Measurements from ENCODE around the gene ZNF729. TPM values are rescaled to one million over a fixed set of nuclear protein-coding genes. Genes with fewer than 3 reads are reported as not detected.
"Not testable (repeated sequence)": the region's sequence is repeated elsewhere in the genome, so short reads cannot be mapped to it uniquely, and the experiment has no call there.

ZNF729 gene
- total and polyA plus RNA-seq, 2 experiments from 2014 or later = not detected

DNA sequence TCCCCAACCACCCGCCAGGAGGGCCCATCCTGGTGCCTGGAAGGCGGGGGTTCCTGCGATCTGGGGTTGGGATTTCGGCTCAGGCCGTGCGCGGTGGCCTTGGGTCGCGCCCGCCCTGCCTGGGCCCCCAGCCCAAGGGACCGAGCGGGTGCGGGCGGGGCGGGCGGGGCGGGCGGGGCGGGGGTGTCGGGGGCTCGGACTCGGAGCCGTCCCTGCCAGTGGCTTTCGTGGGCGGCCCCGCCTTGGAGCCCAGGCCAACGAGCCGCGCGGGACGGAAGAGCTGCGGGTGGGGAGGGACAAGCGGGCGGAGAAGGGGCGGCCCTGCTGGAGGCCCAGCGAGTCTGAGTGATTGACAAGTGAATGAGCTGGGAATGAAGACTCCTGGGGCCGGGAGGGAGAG lies 24.6 kb upstream of the ZNF729 start:
- Histone ChIP-seq H3K27me3 (no peaks in the 10 kb centered on the region), H3K9me3 (ENCODE audit: low read depth) (peaks cover 3% of the 10 kb centered on the region), H3K4me1 (ENCODE audit: low read depth) (no peaks in the 10 kb centered on the region), H3K4me3 (no peak overlapping the region), H3K36me3 (no peaks in the 10 kb centered on the region), H3K27ac (no peak overlapping the region)
- DNase-seq (ENCODE audit: low read depth in 1 of 2, low spot score in 1 of 2) = no peak
- TF ChIP-seq, protein P1, sequence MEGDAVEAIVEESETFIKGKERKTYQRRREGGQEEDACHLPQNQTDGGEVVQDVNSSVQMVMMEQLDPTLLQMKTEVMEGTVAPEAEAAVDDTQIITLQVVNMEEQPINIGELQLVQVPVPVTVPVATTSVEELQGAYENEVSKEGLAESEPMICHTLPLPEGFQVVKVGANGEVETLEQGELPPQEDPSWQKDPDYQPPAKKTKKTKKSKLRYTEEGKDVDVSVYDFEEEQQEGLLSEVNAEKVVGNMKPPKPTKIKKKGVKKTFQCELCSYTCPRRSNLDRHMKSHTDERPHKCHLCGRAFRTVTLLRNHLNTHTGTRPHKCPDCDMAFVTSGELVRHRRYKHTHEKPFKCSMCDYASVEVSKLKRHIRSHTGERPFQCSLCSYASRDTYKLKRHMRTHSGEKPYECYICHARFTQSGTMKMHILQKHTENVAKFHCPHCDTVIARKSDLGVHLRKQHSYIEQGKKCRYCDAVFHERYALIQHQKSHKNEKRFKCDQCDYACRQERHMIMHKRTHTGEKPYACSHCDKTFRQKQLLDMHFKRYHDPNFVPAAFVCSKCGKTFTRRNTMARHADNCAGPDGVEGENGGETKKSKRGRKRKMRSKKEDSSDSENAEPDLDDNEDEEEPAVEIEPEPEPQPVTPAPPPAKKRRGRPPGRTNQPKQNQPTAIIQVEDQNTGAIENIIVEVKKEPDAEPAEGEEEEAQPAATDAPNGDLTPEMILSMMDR (IDR thresholded peaks at IDR 0.05; ENCODE audit: low read depth, low read length) = no peak

DNA sequence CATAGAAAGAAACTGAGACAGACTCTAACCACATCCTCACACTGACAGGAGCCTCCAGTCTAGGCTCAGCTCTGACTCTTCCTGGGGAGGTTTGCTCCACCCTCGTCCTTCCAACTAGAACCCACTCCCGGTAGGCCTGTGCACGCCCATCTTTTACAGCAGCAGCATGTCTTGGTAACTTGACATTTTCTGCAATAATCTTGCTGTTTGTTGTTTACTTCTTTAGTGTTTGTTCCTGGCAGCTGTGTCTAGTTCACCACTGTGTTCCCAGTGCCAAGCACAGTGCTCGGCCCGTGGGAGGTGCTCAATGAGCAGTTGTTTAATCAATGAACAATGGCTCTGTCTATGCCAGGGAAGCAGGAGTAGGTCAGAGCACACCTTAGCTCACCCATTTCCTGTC lies 23.1 kb upstream of the ZNF729 start:
- no peak for DNase-seq (ENCODE audit: low read depth in 1 of 2, low spot score in 1 of 2)
- no peak overlapping the region for H3K4me3 ChIP-seq
- H3K9me3 ChIP-seq (ENCODE audit: low read depth) = peaks cover 3% of the 10 kb centered on the region
- H3K36me3 ChIP-seq = no peaks in the 10 kb centered on the region
- TF ChIP-seq, protein P1 (IDR thresholded peaks at IDR 0.05; ENCODE audit: low read depth, low read length) = no peak
- no peaks in the 10 kb centered on the region for H3K4me1 ChIP-seq (ENCODE audit: low read depth)
- H3K27me3 ChIP-seq = no peaks in the 10 kb centered on the region
- H3K27ac ChIP-seq = no peak overlapping the region

DNA sequence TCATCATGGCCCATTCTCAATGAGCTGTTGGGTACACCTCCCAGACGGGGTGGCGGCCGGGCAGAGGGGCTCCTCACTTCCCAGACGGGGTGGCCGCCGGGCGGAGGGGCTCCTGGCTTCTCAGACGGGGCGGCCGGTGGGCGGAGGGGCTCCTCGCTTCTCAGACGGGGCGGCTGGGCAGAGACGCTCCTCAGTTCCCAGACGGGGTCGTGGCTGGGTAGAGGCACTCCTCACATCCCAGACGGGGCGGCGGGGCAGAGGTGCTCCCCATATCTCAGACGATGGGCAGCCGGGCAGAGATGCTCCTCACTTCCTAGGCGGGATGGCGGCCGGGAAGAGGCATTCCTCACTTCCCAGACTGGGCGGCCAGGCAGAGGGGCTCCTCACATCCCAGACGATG lies 35.3 kb downstream of the ZNF729 start:
- not testable (repeated sequence) for H3K36me3 ChIP-seq; H3K4me3 ChIP-seq; DNase-seq (ENCODE audit: low read depth in 1 of 2, low spot score in 1 of 2); H3K27ac ChIP-seq; H3K27me3 ChIP-seq; H3K4me1 ChIP-seq (ENCODE audit: low read depth); H3K9me3 ChIP-seq (ENCODE audit: low read depth)

DNA sequence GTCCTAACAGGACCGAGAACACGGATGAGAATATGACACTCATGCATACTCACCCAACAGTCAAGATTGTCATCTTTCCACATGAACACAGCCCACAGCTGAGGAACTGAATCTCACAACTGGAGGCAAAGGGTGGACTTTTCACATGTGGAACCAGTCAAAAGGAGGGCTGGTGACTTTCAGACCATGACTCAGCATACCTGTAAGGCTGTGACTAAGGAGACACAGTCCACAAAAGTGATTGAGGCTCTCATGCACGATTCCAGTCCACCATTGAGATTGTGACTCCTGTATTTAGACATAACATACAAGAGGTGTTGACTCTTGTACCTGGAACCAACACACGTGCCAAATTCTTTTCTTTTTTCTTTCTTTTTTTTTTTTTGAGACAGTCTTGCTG lies 40.0 kb downstream of the ZNF729 start:
- H3K9me3 ChIP-seq (ENCODE audit: low read depth) = no peaks in the 10 kb centered on the region
- H3K27ac ChIP-seq = no peak overlapping the region
- TF ChIP-seq, protein P1 (IDR thresholded peaks at IDR 0.05; ENCODE audit: low read depth, low read length) = no peak
- H3K27me3 ChIP-seq = no peaks in the 10 kb centered on the region
- no peak overlapping the region for H3K4me3 ChIP-seq
- DNase-seq (ENCODE audit: low read depth in 1 of 2, low spot score in 1 of 2) = no peak
- H3K36me3 ChIP-seq = no peaks in the 10 kb centered on the region
- H3K4me1 ChIP-seq (ENCODE audit: low read depth) = no peaks in the 10 kb centered on the region

DNA sequence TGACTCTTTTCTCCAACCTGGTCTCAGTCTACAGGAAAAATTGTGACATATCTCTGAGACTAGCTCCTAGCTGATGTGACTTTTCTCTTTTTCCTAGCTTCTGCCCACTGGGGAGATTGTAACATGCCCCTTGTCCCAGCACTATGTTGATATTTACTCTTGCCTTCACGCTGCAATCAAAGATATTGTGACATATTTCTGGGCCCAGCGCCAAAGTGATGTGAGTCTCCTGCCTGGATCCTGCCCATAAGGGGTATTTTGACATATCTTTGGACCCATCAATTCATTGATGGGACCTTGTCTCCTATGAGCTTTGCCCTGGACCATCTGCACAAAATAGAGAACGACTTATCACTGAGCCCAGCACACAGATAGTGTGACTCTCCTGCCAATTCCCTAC lies 41.1 kb downstream of the ZNF729 start:
- H3K27me3 ChIP-seq = no peaks in the 10 kb centered on the region
- no peaks in the 10 kb centered on the region for H3K36me3 ChIP-seq
- H3K4me3 ChIP-seq = no peak overlapping the region
- DNase-seq (ENCODE audit: low read depth in 1 of 2, low spot score in 1 of 2) = no peak
- no peak overlapping the region for H3K27ac ChIP-seq
- H3K4me1 ChIP-seq (ENCODE audit: low read depth) = no peaks in the 10 kb centered on the region
- TF ChIP-seq, protein P1 (IDR thresholded peaks at IDR 0.05; ENCODE audit: low read depth, low read length) = no peak
- no peaks in the 10 kb centered on the region for H3K9me3 ChIP-seq (ENCODE audit: low read depth)

DNA sequence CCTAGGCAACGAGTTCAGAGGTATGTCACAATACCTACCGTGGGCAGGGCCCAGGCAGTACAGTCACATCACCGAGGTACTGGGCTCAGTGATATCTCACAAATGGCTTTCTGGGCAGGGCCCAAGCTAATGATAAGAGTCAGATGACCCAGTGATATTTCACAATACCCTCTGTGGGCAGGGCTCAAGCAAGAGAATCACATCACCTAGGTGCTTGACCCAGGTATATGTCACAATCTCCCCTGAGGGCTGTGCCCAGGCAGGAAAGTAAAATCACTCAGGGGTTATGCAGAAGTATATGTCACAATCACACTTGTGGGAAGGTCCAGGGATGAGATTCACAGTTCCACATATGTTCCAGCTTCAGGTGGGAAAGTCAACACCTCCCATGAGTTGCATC lies 45.3 kb downstream of the ZNF729 start:
- no peaks in the 10 kb centered on the region for H3K4me1 ChIP-seq (ENCODE audit: low read depth)
- no peaks in the 10 kb centered on the region for H3K9me3 ChIP-seq (ENCODE audit: low read depth)
- no peak overlapping the region for H3K4me3 ChIP-seq
- TF ChIP-seq, protein P1 (IDR thresholded peaks at IDR 0.05; ENCODE audit: low read depth, low read length) = no peak
- H3K27ac ChIP-seq = no peak overlapping the region
- no peaks in the 10 kb centered on the region for H3K36me3 ChIP-seq
- H3K27me3 ChIP-seq = no peaks in the 10 kb centered on the region
- no peak for DNase-seq (ENCODE audit: low read depth in 1 of 2, low spot score in 1 of 2)

Data from cardiac muscle cell (in vitro differentiated cells and primary cell).